ENCODE results near the gene MYH15.

MYH15 gene

GRCh38 chr3:108510496-108510895 is at the start of gene MYH15:
MYH15 (minus strand) TSS chr3:108510596; CDS start chr3:108510530, 66 bp downstream.
- no peak for DNase-seq (ENCODE audit: low read depth)

GRCh38 chr3:108555966-108556581 is 45.7 kb upstream of the MYH15 start:
- no peak for DNase-seq (ENCODE audit: low read depth)

- no peak for DNase-seq (ENCODE audit: low read depth)
Observed at GRCh38 chr3:108554913-108555571, 44.6 kb upstream of the MYH15 start.

- no peak for DNase-seq (ENCODE audit: low read depth)
Observed at GRCh38 chr3:108554229-108554628, 43.8 kb upstream of the MYH15 start.

- no peak for DNase-seq (ENCODE audit: low read depth)
Observed at GRCh38 chr3:108552267-108553159, 42.1 kb upstream of the MYH15 start.

- DNase-seq (ENCODE audit: low read depth): no peak
Observed at GRCh38 chr3:108548886-108549285, 38.5 kb upstream of the MYH15 start.

GRCh38 chr3:108548304-108548703 is 37.9 kb upstream of the MYH15 start:
- no peak for DNase-seq (ENCODE audit: low read depth)

GRCh38 chr3:108546692-108547091 is 36.3 kb upstream of the MYH15 start:
- no peak for DNase-seq (ENCODE audit: low read depth)

- no peak for DNase-seq (ENCODE audit: low read depth)
Observed at GRCh38 chr3:108546247-108546646, 35.9 kb upstream of the MYH15 start.

- DNase-seq (ENCODE audit: low read depth): no peak
Observed at GRCh38 chr3:108538083-108538482, 27.7 kb upstream of the MYH15 start.

- DNase-seq (ENCODE audit: low read depth): no peak
Observed at GRCh38 chr3:108528459-108529252, 18.3 kb upstream of the MYH15 start.

GRCh38 chr3:108527817-108528216 is 17.4 kb upstream of the MYH15 start:
- no peak for DNase-seq (ENCODE audit: low read depth)

- no peak for DNase-seq (ENCODE audit: low read depth)
Observed at GRCh38 chr3:108527109-108527508, 16.7 kb upstream of the MYH15 start.

GRCh38 chr3:108525971-108526370 is 15.6 kb upstream of the MYH15 start:
- no peak for DNase-seq (ENCODE audit: low read depth)

GRCh38 chr3:108525256-108525655 is 14.9 kb upstream of the MYH15 start:
- DNase-seq (ENCODE audit: low read depth): no peak

- DNase-seq (ENCODE audit: low read depth): no peak
Observed at GRCh38 chr3:108524537-108524936, 14.1 kb upstream of the MYH15 start.

GRCh38 chr3:108518895-108519294 is 8.5 kb upstream of the MYH15 start:
- no peak for DNase-seq (ENCODE audit: low read depth)

- no peak for DNase-seq (ENCODE audit: low read depth)
Observed at GRCh38 chr3:108516881-108517280, 6.5 kb upstream of the MYH15 start.

GRCh38 chr3:108513961-108514360 is 3.6 kb upstream of the MYH15 start:
- DNase-seq (ENCODE audit: low read depth): no peak

- no peak for DNase-seq (ENCODE audit: low read depth)
Observed at GRCh38 chr3:108512671-108513070, 2.3 kb upstream of the MYH15 start.

- DNase-seq (ENCODE audit: low read depth): no peak
Observed at GRCh38 chr3:108511490-108511889, 1.1 kb upstream of the MYH15 start.

GRCh38 chr3:108511055-108511454 is 659 bp upstream of the MYH15 start:
- no peak for DNase-seq (ENCODE audit: low read depth)

Data from stimulated activated CD4-positive, alpha-beta T cell treated with anti-CD3 and anti-CD28 coated beads, Interleukin-2, amount 100 ng/mL, for 4 hours (primary cell).